VCaP (cell line): ENCODE measurements around the gene SLC17A9.

Experiments
- H3K27ac ChIP-seq: fragments of 450-650 bp; 2 replicates; pipeline ENCODE4 v1.5.1; 2017
- CTCF ChIP-seq: fragments of 450-650 bp; conservative IDR thresholded peaks from 2 replicates; pipeline ENCODE4 v1.5.1; 2017; ENCODE audit warnings: mild to moderate bottlenecking, moderate library complexity

SLC17A9 gene

DNA sequence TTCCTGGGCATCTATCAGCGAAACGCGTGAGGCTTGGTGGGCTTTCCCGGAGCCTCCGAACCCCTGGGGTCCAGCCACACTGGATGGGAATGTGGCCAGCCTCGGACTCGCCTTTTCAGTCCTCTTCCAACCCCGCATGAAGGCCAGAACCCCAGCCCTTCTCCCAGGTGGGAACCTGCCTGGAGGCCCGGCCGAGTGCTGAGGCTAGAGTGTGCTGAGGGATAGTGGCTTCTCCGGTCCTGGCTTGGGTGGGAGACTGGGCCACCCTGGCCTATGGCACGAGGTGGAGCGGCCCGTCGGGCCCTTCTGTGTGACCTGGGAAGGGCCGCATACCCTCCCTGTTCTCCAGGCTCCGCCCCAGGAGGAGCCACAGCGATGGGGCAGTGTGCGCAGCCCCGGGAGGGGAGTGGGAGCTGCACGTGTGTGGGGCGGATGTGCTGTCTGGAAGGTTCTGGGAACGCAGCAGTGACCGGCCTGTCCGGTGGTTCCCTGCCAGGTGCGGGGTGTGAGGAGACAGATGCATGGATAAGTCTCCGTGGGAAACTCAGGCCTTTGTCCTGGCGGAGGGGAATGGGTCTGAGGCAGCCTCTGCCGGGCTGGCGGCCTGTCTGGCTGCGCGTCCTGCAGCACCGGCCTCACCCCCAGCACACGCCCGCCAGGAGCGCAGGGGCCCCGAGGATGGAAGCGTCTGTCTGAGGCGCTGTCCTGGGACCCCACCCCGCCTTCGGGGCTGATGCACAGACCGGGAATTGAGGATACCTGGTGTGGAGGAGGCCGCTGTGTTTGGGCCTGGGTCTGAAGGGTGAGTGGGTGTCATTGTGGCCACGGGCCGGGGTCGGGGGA, 55.4 kb downstream of the SLC17A9 start:
- H3K27ac ChIP-seq, result no peak overlapping the region
- no peak for TF ChIP-seq CTCF

DNA sequence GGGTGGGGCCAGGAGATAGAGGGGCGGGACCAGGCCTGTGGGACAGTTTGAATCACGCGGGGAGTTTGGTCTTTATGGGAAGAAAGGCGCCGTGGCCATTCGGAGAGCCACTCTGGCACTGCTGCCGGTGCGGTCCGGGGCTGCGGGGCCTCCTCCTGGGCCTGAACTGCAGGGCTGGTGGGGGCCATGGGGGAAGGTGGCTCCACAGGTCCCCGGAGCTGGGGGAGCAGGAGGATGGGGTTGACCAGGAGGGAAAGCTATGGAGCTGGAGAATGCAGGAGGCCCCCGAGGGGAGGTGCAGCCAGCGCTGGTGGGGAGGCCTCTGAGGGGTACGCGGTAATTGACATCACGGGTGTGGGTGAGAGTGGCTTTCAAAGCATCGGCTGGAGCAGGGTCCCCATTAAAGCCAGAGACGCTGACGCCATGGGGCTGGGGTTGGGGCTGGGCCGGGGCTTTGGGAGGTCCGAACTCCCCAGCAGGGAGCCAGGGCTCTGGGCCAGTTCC, 56.1 kb downstream of the SLC17A9 start:
- no peak for TF ChIP-seq CTCF
- H3K27ac ChIP-seq, result no peak overlapping the region

- peak; percentile 96 for TF ChIP-seq CTCF
- no peak overlapping the region for H3K27ac ChIP-seq
These were observed 56.8 kb downstream of the SLC17A9 start for GRCh38 chr20:63009045-63009961.

DNA sequence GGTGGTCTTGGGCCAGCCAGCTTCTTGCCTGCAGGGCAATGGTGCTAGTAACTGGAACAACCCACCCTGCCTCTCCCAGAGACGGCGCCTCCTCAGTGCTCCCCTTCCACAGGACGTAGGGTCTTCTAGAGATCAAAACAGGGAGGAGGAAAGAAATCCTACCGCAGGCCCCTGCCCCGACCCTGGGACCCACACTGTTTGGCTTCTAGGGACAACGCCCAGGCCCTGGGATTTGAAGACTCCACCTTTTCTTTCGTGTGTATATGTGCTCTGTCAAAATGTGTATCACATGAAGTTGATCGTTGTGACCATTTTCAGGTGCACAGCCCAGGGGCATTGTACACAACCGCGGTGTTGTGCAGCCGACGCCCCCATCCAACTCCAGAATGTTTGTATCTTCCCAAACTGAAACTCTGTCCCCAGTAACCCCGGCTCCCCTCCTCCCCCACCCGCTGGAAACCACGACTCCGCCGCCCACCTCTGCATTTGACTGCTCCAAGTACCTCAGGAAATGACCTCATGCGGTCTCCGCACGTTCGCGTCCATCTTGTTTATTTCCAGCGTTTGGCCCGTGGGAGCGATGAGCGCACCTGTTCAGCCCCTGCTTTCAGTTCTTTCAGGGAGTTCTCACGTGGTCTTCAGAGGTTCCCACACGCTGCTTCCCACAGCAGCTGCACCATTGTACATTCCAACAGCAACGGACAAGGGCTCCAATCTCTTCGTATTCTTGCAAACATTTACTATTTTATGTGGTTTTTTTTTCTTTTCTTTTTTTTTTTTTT, 57.7 kb downstream of the SLC17A9 start:
- no peak for TF ChIP-seq CTCF
- no peak overlapping the region for H3K27ac ChIP-seq

GRCh38 chr20:63011798-63012197, 59.3 kb downstream of the SLC17A9 start:
- no peak for TF ChIP-seq CTCF
- H3K27ac ChIP-seq, result no peak overlapping the region

DNA sequence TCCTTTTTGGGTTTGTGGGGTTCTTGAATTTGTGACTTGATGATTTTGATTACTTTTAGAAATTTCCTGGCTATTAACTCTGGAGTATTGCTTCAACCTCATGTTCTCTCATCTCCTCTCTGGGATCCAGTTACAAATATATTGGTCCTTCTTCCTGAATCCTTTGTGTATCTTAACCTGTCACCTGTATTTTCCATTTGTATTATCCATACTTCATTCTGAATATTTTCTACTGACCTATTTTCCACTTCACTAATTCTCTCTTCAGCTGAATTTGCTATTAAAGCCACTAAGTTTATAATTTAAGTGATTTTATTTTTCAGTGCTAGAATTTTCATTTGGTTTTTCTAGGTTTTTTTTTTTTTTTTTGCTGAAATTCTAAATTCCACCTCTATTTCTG, 60.7 kb downstream of the SLC17A9 start:
- TF ChIP-seq CTCF, result no peak
- H3K27ac ChIP-seq, result no peak overlapping the region
